GM21619 (cell line): ENCODE results near the gene C1QTNF9B.
"Not testable (repeated sequence)": the region's sequence is repeated elsewhere in the genome, so short reads cannot be mapped to it uniquely, and the experiment has no call there.

Source experiments
- ATAC-seq: cut with Tn5 transposase; IDR thresholded peaks from one replicate; pipeline ENCODE4 v1.9.1; 2021; ENCODE audit not compliant: unreplicated experiment

C1QTNF9B gene

GRCh38 chr13:23897452-23897919 lies at the start of gene C1QTNF9B:
C1QTNF9B (minus strand) TSS chr13:23897502.
- not testable (repeated sequence) for ATAC-seq

- ATAC-seq = no peak
These were observed 49.6 kb upstream of the C1QTNF9B start for GRCh38 chr13:23946900-23947299.

GRCh38 chr13:23946067-23946466 lies 48.8 kb upstream of the C1QTNF9B start:
- no peak for ATAC-seq

- ATAC-seq = no peak
These were observed 48.3 kb upstream of the C1QTNF9B start for GRCh38 chr13:23945612-23946011.

- ATAC-seq = no peak
These were observed 43.9 kb upstream of the C1QTNF9B start for GRCh38 chr13:23941211-23941610.

GRCh38 chr13:23939666-23940065 lies 42.4 kb upstream of the C1QTNF9B start:
- not testable (repeated sequence) for ATAC-seq

GRCh38 chr13:23934520-23934919 lies 37.2 kb upstream of the C1QTNF9B start:
- ATAC-seq = no peak

- no peak for ATAC-seq
These were observed 31.7 kb upstream of the C1QTNF9B start for GRCh38 chr13:23928985-23929384.

GRCh38 chr13:23923031-23923430 lies 25.7 kb upstream of the C1QTNF9B start:
- no peak for ATAC-seq

- no peak for ATAC-seq
These were observed 25.0 kb upstream of the C1QTNF9B start for GRCh38 chr13:23922005-23922932.

- ATAC-seq = no peak
These were observed 24.2 kb upstream of the C1QTNF9B start for GRCh38 chr13:23921451-23921888.

GRCh38 chr13:23919006-23919405 lies 21.7 kb upstream of the C1QTNF9B start:
- no peak for ATAC-seq

- ATAC-seq = no peak
These were observed 20.9 kb upstream of the C1QTNF9B start for GRCh38 chr13:23918208-23918607.

GRCh38 chr13:23915308-23915707 lies 18.0 kb upstream of the C1QTNF9B start:
- no peak for ATAC-seq

GRCh38 chr13:23912469-23912868 lies 15.2 kb upstream of the C1QTNF9B start:
- ATAC-seq = no peak

- no peak for ATAC-seq
These were observed 12.3 kb upstream of the C1QTNF9B start for GRCh38 chr13:23909606-23910005.

GRCh38 chr13:23905766-23906165 lies 8.5 kb upstream of the C1QTNF9B start:
- no peak for ATAC-seq

- no peak for ATAC-seq
These were observed 6.6 kb upstream of the C1QTNF9B start for GRCh38 chr13:23903906-23904280.

- ATAC-seq = no peak
These were observed 5.9 kb upstream of the C1QTNF9B start for GRCh38 chr13:23902975-23903905.

- ATAC-seq = no peak
These were observed 4.1 kb upstream of the C1QTNF9B start for GRCh38 chr13:23901365-23901764.

- no peak for ATAC-seq
These were observed 2.3 kb upstream of the C1QTNF9B start for GRCh38 chr13:23899555-23899954.
